GM12872 (cell line): ENCODE measurements around the gene MARCHF10.

Experiments used
- TF ChIP-seq, protein P1 (sequence below): IDR thresholded peaks from 3 replicates; pipeline ENCODE4 v1.5.1; 2011; ENCODE audit warnings: low read depth, mild to moderate bottlenecking, low read length, moderate library complexity; ENCODE audit not compliant: insufficient read depth

Gene MARCHF10

DNA sequence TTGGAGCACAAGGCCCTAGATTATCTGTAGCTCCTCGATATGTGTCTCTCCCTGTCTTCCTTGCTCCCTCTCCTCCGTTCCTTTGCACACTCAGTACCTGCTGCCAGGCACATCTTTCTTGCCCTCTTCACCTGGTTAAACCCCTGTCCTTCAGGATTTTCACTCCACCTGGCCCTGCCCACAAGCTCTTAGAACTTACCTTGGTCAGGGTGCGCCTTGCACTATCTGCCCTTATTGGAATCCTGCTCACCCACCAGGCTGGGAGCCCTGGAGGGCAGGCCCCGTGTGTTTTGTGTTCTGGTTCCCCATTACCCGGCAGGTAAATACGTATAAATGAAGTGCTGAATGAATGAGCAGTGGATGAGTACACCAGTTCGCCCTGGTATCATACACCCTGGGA is 54.6 kb downstream of the MARCHF10 start:
- TF ChIP-seq, protein P1, sequence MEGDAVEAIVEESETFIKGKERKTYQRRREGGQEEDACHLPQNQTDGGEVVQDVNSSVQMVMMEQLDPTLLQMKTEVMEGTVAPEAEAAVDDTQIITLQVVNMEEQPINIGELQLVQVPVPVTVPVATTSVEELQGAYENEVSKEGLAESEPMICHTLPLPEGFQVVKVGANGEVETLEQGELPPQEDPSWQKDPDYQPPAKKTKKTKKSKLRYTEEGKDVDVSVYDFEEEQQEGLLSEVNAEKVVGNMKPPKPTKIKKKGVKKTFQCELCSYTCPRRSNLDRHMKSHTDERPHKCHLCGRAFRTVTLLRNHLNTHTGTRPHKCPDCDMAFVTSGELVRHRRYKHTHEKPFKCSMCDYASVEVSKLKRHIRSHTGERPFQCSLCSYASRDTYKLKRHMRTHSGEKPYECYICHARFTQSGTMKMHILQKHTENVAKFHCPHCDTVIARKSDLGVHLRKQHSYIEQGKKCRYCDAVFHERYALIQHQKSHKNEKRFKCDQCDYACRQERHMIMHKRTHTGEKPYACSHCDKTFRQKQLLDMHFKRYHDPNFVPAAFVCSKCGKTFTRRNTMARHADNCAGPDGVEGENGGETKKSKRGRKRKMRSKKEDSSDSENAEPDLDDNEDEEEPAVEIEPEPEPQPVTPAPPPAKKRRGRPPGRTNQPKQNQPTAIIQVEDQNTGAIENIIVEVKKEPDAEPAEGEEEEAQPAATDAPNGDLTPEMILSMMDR: no peak

DNA sequence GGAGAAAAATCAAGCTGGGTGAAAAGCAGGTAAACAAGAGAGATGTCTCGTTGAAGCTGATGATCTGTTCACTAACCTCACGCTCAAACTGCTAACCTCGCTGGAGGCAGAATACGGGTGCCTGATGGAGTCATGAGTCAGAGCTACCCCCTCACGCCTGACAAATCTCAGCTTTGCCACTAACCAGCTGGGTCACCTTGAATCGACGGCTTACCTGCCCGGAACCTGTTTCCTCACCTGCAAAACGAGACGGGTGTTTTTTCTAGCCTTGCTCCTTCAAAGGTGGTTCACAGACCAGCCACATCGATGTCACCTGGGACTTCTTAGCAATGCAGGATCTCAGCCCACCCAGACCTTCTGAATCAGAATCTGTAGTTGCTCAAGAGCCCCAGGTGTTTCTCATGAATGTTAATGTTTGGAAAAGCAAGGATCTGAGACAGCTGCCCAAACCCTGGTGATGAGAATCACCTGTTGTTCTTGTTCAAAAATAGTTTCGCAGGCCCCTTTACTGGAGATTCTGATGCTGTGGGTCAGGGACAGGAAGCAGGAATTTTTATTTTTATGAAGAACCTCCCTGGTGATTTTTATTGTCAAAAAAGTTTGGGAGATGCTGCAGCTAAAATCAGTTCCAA is 56.9 kb downstream of the MARCHF10 start:
- TF ChIP-seq, protein P1: no peak

DNA sequence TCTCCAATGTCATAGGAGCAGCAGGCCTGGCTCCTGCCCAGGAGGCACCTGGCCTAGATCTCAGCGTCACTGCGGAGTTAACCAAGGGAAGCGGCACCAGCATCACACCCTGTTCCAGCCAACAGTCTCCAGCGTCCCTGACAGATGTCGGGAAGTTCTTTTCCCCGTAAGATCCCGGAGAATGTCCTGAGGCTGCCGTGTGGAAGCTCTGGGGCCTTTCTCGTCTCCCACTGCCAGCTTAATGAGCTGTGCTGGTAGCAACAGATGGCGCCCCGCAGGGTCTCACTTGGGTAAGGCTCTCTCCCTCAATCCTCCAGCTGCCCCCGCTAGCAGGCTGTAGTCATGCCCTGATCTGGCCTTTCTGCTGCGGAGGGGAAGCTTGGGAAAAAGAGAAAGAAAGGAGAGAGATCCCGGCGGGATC is 57.5 kb downstream of the MARCHF10 start:
- TF ChIP-seq, protein P1: no peak

DNA sequence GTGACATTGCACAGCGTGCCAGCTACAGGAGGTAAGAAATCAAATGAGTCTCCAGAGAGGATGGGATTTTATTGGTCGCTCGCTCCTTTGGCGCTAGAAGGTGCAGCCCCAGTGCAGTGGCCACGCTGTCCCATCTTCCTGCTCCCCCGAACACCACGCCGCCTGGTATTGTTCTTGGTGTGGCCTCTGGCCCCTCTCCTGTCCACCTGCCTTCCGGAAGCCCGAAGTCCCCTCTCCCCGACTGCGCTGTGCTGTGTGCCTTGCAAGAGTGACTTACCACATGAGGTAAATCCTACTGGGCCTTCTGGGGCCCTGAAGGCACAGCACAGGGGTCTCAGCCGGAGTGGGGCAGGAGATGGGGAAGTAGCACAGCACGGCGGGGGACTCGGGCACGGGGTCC is 58.2 kb downstream of the MARCHF10 start:
- TF ChIP-seq, protein P1: no peak

DNA sequence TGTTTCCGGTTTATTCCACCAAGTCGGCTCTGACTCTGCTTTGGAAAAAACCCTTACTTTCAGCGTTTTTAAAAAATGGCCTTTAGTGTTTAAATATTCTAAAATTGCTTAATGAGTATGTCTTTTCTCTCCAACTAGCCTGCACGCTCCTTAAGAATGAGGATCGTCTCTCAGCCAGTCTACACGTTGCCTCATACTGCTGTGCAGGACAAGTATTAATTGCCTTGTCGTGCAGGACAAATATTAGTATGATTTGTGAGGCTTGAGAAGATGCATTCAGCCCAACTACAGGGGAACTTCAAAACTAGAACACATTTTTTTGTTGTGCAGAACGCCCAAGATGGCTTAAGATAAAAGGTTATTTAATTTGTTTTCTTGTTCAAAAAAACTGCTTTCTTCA is 61.2 kb downstream of the MARCHF10 start:
- TF ChIP-seq, protein P1: no peak

DNA sequence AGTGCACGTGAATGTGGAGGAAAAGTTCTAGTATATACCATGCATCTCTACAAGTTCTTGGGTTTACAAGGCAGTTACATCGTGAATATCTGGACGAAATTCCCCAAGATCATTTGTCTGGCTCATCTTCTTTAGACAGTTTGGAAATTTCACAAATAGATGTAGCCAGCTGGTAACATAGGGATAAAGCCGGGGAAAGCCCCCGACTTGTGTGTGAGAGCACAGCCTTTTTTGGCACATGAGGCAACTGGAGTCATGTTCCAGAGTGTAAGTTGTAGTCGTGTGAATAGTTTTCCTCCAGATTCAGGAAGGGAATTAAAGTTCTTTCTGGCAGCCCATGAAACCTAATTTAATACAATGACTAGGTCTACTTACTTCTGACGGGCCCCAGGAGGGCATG is 62.3 kb downstream of the MARCHF10 start:
- TF ChIP-seq, protein P1: no peak

DNA sequence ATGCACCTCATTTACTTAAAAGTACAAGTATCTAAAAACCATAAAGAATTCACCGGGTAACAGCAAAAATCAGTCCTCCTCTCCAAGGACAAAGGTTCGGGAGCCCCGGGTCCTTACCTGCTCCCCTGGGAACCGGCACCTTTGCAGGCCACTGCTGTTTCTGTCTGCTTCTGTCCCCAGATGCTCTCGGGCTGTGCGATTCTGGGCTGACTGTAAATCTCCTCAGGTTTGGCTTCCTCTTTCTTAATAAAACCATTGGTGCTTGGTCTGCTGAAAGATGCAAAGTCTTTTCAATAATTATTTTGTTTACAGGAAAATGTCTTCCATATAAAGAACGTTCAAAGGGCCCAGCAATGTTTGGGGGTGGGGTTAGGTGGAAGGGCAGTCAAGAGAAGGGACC is 63.9 kb downstream of the MARCHF10 start:
- TF ChIP-seq, protein P1: no peak
